ENCODE measurements around the gene ORC3.
A peak's percentile ranks its signal among the peaks of the same experiment; 100 is the strongest.

The ORC3 gene

GRCh38 chr6:87589693-87590416 is at the start of gene ORC3, which contains the start of gene RARS2:
Gene ORC3 (plus strand): TSS chr6:87590135. CDS start chr6:87590169, 34 bp downstream.
Gene RARS2 (minus strand): TSS chr6:87589987. CDS start chr6:87589957, 30 bp downstream.
- Histone ChIP-seq H3K9me3 (ENCODE audit: low read length) (no peaks in the 10 kb centered on the region), H3K27me3 (ENCODE audit: insufficient read depth, low read length) (no peaks in the 10 kb centered on the region), H3K4me1 (ENCODE audit: insufficient read depth, low read length) (peaks cover 20% of the 10 kb centered on the region), H2AFZ (ENCODE audit: low read depth, low read length) (peak within 1 kb of the TSS; percentile 26), H3K36me3 (ENCODE audit: insufficient read depth, low read length) (peaks cover 7% of the 10 kb centered on the region), H3K4me3 (ENCODE audit: low read length) (peak within 1 kb of the TSS; percentile 76)

- no peaks in the 10 kb centered on the region for H3K4me1 ChIP-seq (ENCODE audit: insufficient read depth, low read length)
- no peak overlapping the region for H2AFZ ChIP-seq (ENCODE audit: low read depth, low read length)
- peaks cover 7% of the 10 kb centered on the region for H3K9me3 ChIP-seq (ENCODE audit: low read length)
- H3K36me3 ChIP-seq (ENCODE audit: insufficient read depth, low read length) = peaks cover 48% of the 10 kb centered on the region
- no peaks in the 10 kb centered on the region for H3K27me3 ChIP-seq (ENCODE audit: insufficient read depth, low read length)
- H3K4me3 ChIP-seq (ENCODE audit: low read length) = no peak overlapping the region
These were observed 49.4 kb upstream of the ORC3 start for GRCh38 chr6:87540539-87540938.

GRCh38 chr6:87541041-87541440 is 48.9 kb upstream of the ORC3 start:
- no peak overlapping the region for H3K4me3 ChIP-seq (ENCODE audit: low read length)
- peaks cover 7% of the 10 kb centered on the region for H3K9me3 ChIP-seq (ENCODE audit: low read length)
- H3K36me3 ChIP-seq (ENCODE audit: insufficient read depth, low read length) = peaks cover 49% of the 10 kb centered on the region
- no peak overlapping the region for H2AFZ ChIP-seq (ENCODE audit: low read depth, low read length)
- no peaks in the 10 kb centered on the region for H3K27me3 ChIP-seq (ENCODE audit: insufficient read depth, low read length)
- H3K4me1 ChIP-seq (ENCODE audit: insufficient read depth, low read length) = no peaks in the 10 kb centered on the region

GRCh38 chr6:87541744-87542143 is 48.2 kb upstream of the ORC3 start:
- peaks cover 7% of the 10 kb centered on the region for H3K9me3 ChIP-seq (ENCODE audit: low read length)
- peaks cover 55% of the 10 kb centered on the region for H3K36me3 ChIP-seq (ENCODE audit: insufficient read depth, low read length)
- H3K4me1 ChIP-seq (ENCODE audit: insufficient read depth, low read length) = no peaks in the 10 kb centered on the region
- no peak overlapping the region for H3K4me3 ChIP-seq (ENCODE audit: low read length)
- H2AFZ ChIP-seq (ENCODE audit: low read depth, low read length) = no peak overlapping the region
- no peaks in the 10 kb centered on the region for H3K27me3 ChIP-seq (ENCODE audit: insufficient read depth, low read length)

GRCh38 chr6:87543696-87544473 is 46.0 kb upstream of the ORC3 start:
- Histone ChIP-seq H3K4me1 (ENCODE audit: insufficient read depth, low read length) (no peaks in the 10 kb centered on the region), H3K9me3 (ENCODE audit: low read length) (peaks cover 7% of the 10 kb centered on the region), H3K36me3 (ENCODE audit: insufficient read depth, low read length) (peaks cover 65% of the 10 kb centered on the region), H3K27me3 (ENCODE audit: insufficient read depth, low read length) (no peaks in the 10 kb centered on the region), H3K4me3 (ENCODE audit: low read length) (no peak overlapping the region), H2AFZ (ENCODE audit: low read depth, low read length) (no peak overlapping the region)

- Histone ChIP-seq H3K27me3 (ENCODE audit: insufficient read depth, low read length) (no peaks in the 10 kb centered on the region), H2AFZ (ENCODE audit: low read depth, low read length) (no peak overlapping the region), H3K4me1 (ENCODE audit: insufficient read depth, low read length) (no peaks in the 10 kb centered on the region), H3K4me3 (ENCODE audit: low read length) (no peak overlapping the region), H3K36me3 (ENCODE audit: insufficient read depth, low read length) (peaks cover 67% of the 10 kb centered on the region), H3K9me3 (ENCODE audit: low read length) (peaks cover 6% of the 10 kb centered on the region)
These were observed 45.5 kb upstream of the ORC3 start for GRCh38 chr6:87544474-87544735.

- H3K36me3 ChIP-seq (ENCODE audit: insufficient read depth, low read length) = peaks cover 69% of the 10 kb centered on the region
- H3K9me3 ChIP-seq (ENCODE audit: low read length) = no peaks in the 10 kb centered on the region
- H3K4me1 ChIP-seq (ENCODE audit: insufficient read depth, low read length) = no peaks in the 10 kb centered on the region
- H2AFZ ChIP-seq (ENCODE audit: low read depth, low read length) = no peak overlapping the region
- no peaks in the 10 kb centered on the region for H3K27me3 ChIP-seq (ENCODE audit: insufficient read depth, low read length)
- H3K4me3 ChIP-seq (ENCODE audit: low read length) = no peak overlapping the region
These were observed 38.1 kb upstream of the ORC3 start for GRCh38 chr6:87551799-87552198.

GRCh38 chr6:87553159-87553765 is 36.7 kb upstream of the ORC3 start:
- Histone ChIP-seq H3K4me1 (ENCODE audit: insufficient read depth, low read length) (no peaks in the 10 kb centered on the region), H3K36me3 (ENCODE audit: insufficient read depth, low read length) (peaks cover 66% of the 10 kb centered on the region), H3K4me3 (ENCODE audit: low read length) (no peak overlapping the region), H3K9me3 (ENCODE audit: low read length) (no peaks in the 10 kb centered on the region), H3K27me3 (ENCODE audit: insufficient read depth, low read length) (no peaks in the 10 kb centered on the region), H2AFZ (ENCODE audit: low read depth, low read length) (no peak overlapping the region)

GRCh38 chr6:87555506-87555905 is 34.4 kb upstream of the ORC3 start:
- Histone ChIP-seq H2AFZ (ENCODE audit: low read depth, low read length) (no peak overlapping the region), H3K36me3 (ENCODE audit: insufficient read depth, low read length) (peaks cover 63% of the 10 kb centered on the region), H3K4me1 (ENCODE audit: insufficient read depth, low read length) (no peaks in the 10 kb centered on the region), H3K27me3 (ENCODE audit: insufficient read depth, low read length) (no peaks in the 10 kb centered on the region), H3K9me3 (ENCODE audit: low read length) (no peaks in the 10 kb centered on the region), H3K4me3 (ENCODE audit: low read length) (no peak overlapping the region)

GRCh38 chr6:87558446-87558845 is 31.5 kb upstream of the ORC3 start:
- no peak overlapping the region for H3K4me3 ChIP-seq (ENCODE audit: low read length)
- H3K36me3 ChIP-seq (ENCODE audit: insufficient read depth, low read length) = peaks cover 70% of the 10 kb centered on the region
- no peaks in the 10 kb centered on the region for H3K9me3 ChIP-seq (ENCODE audit: low read length)
- H3K27me3 ChIP-seq (ENCODE audit: insufficient read depth, low read length) = no peaks in the 10 kb centered on the region
- H3K4me1 ChIP-seq (ENCODE audit: insufficient read depth, low read length) = no peaks in the 10 kb centered on the region
- no peak overlapping the region for H2AFZ ChIP-seq (ENCODE audit: low read depth, low read length)

GRCh38 chr6:87561017-87561416 is 28.9 kb upstream of the ORC3 start:
- Histone ChIP-seq H3K4me3 (ENCODE audit: low read length) (no peak overlapping the region), H3K4me1 (ENCODE audit: insufficient read depth, low read length) (no peaks in the 10 kb centered on the region), H3K9me3 (ENCODE audit: low read length) (no peaks in the 10 kb centered on the region), H2AFZ (ENCODE audit: low read depth, low read length) (no peak overlapping the region), H3K36me3 (ENCODE audit: insufficient read depth, low read length) (peaks cover 65% of the 10 kb centered on the region), H3K27me3 (ENCODE audit: insufficient read depth, low read length) (no peaks in the 10 kb centered on the region)

GRCh38 chr6:87572021-87572420 is 17.9 kb upstream of the ORC3 start:
- Histone ChIP-seq H3K4me1 (ENCODE audit: insufficient read depth, low read length) (peaks cover 3% of the 10 kb centered on the region), H2AFZ (ENCODE audit: low read depth, low read length) (no peak overlapping the region), H3K36me3 (ENCODE audit: insufficient read depth, low read length) (peaks cover 14% of the 10 kb centered on the region), H3K4me3 (ENCODE audit: low read length) (no peak overlapping the region), H3K27me3 (ENCODE audit: insufficient read depth, low read length) (no peaks in the 10 kb centered on the region), H3K9me3 (ENCODE audit: low read length) (peaks cover 2% of the 10 kb centered on the region)

GRCh38 chr6:87572883-87573282 is 17.1 kb upstream of the ORC3 start:
- Histone ChIP-seq H3K36me3 (ENCODE audit: insufficient read depth, low read length) (peaks cover 16% of the 10 kb centered on the region), H2AFZ (ENCODE audit: low read depth, low read length) (no peak overlapping the region), H3K27me3 (ENCODE audit: insufficient read depth, low read length) (no peaks in the 10 kb centered on the region), H3K4me3 (ENCODE audit: low read length) (no peak overlapping the region), H3K9me3 (ENCODE audit: low read length) (peaks cover 2% of the 10 kb centered on the region), H3K4me1 (ENCODE audit: insufficient read depth, low read length) (peaks cover 3% of the 10 kb centered on the region)
